Epithelial cell of umbilical artery (primary cell): ENCODE results near the gene LSM4. TPM values are rescaled to one million over a fixed set of nuclear protein-coding genes. Genes with fewer than 3 reads are reported as not detected.

Experiments
- total RNA-seq: library from RNA; depleted of rRNA; stranded (reverse); fragments of >200 nt; gene quantifications from 2 replicates; pipeline ENCODE4 v1.2.3, GENCODE V29; 2014

The LSM4 gene
- 128 and 177 TPM in 2 replicates for total RNA-seq

GRCh38 chr19:18322759-18323460 lies at the start of gene LSM4:
Gene LSM4 (minus strand): TSS chr19:18323076. CDS start chr19:18323020, 56 bp downstream.

DNA sequence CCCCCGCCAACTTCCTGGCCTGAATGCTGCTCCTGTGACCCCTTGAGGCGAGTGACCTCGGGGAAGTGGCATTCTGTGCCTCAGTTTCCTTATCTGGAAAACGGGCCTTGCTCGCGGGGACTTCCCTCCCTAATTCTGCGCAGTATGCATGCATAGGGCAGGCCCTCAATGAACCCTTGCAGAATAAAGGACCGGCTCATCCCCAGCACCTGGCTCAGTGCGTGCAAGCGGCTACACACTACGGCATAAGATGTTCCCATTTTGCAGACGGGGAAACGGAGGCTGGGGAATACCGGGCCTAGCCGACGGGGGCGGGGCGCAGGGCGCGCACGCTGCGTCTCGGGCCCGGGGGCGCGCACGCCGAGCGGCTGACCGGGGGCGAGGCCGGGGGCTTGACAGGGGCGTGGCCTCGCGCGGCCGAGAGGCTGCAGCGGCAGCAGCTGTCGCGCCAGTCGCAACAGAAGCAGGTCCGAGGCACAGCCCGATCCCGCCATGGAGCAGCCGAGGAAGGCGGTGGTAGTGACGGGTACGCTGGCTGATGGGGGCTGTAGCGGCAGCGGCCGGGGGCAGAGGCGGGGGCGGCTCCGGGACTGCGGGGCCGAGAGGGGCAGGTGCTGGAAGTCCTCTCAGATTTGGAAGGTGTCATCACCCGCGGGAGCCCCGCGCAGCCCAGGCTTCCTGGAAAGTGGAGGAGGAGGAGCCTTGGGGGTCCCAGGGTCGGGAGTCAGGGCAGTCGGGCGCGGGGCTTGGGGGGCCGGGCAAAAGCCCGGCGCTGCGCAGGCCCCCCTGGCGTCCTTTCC lies 17.5 kb upstream of the LSM4 start, which contains the start of gene PGPEP1:
Gene PGPEP1 (plus strand): TSS at position 409 of the 800 bp plus-strand sequence. CDS start 84 bp downstream, at position 493.

GRCh38 chr19:18281082-18282020 lies 41.5 kb downstream of the LSM4 start, which contains the start of gene JUND:
Gene JUND (minus strand): TSS chr19:18281622. CDS start chr19:18281484, 138 bp downstream.

GRCh38 chr19:18274219-18274780 lies 48.6 kb downstream of the LSM4 start, which contains the start of gene IQCN:
Gene IQCN (minus strand): TSS chr19:18274452. CDS start chr19:18269478, 4,974 bp downstream.

Other genes starting within 250 kb of the LSM4 start
- 0.15 TPM in 1 of 2 replicates, not detected in the other for gene IL12RB1, start 236.1 kb downstream of the LSM4 start, total RNA-seq
- 0.30 and 0.32 TPM in 2 replicates for gene MAST3, start 225.3 kb downstream of the LSM4 start, total RNA-seq
- 1.6 and 2.3 TPM in 2 replicates for gene PIK3R2, start 169.9 kb downstream of the LSM4 start, total RNA-seq
- gene IFI30, start 149.3 kb downstream of the LSM4 start, total RNA-seq = 3.3 TPM in 1 of 2 replicates, not detected in the other
- gene MPV17L2, start 129.9 kb downstream of the LSM4 start, total RNA-seq = 9.4 and 15.3 TPM in 2 replicates
- under 0.01 TPM in 1 of 2 replicates, not detected in the other for gene RAB3A, start 119.0 kb downstream of the LSM4 start, total RNA-seq
- gene PDE4C, start 96.6 kb downstream of the LSM4 start, total RNA-seq = 0.15 TPM in 1 of 2 replicates, not detected in the other
- gene IQCN, start 48.6 kb downstream of the LSM4 start, total RNA-seq = under 0.01 TPM in 2 replicates
- gene JUND, start 41.5 kb downstream of the LSM4 start, total RNA-seq = 58.8 and 80.2 TPM in 2 replicates
- gene PGPEP1, start 17.5 kb upstream of the LSM4 start, total RNA-seq = 13.3 and 19.9 TPM in 2 replicates
- gene GDF15, start 63.1 kb upstream of the LSM4 start, total RNA-seq = 108 and 126 TPM in 2 replicates
- gene LRRC25, start 74.5 kb upstream of the LSM4 start, total RNA-seq = not detected in 2 replicates
- gene SSBP4, start 96.3 kb upstream of the LSM4 start, total RNA-seq = 71.0 and 93.2 TPM in 2 replicates
- 24.6 and 37.7 TPM in 2 replicates for gene ISYNA1, start 115.1 kb upstream of the LSM4 start, total RNA-seq
- 10.2 and 10.4 TPM in 2 replicates for gene ELL, start 199.0 kb upstream of the LSM4 start, total RNA-seq
- gene FKBP8, start 220.5 kb upstream of the LSM4 start, total RNA-seq = 136 and 184 TPM in 2 replicates
- 55.3 and 71.5 TPM in 2 replicates for gene KXD1, start 234.8 kb upstream of the LSM4 start, total RNA-seq
- gene UBA52, start 248.8 kb upstream of the LSM4 start, total RNA-seq = 460 and 873 TPM in 2 replicates